ENCODE measurements around the gene SLC26A8.

GRCh38 chr6:35955071-35955470 is 69.4 kb downstream of the SLC26A8 start:
- TF ChIP-seq CTCF (IDR thresholded peaks at IDR 0.05) (no peak), POLR2A (IDR thresholded peaks at IDR 0.05) (no peak)

All from tibial nerve (tissue), 3 donors.